AG09309 (cell line): Measurements from ENCODE around the gene IGFBP4.

Experiments used
- DNase-seq: peaks from one replicate; pipeline ENCODE4 v3.0.0-alpha.2; 2010; ENCODE audit warnings: low read depth
- H3K4me3 ChIP-seq: 2 replicates; pipeline ENCODE4 v1.5.1; 2011; ENCODE audit warnings: mild to moderate bottlenecking, low read depth, low read length, moderate library complexity; ENCODE audit not compliant: control insufficient read depth
- TF ChIP-seq, protein P1 (sequence below): IDR thresholded peaks from 2 replicates; pipeline ENCODE4 v1.5.1; 2011; ENCODE audit warnings: mild to moderate bottlenecking, low read depth, low read length, inconsistent platforms; ENCODE audit not compliant: insufficient read depth, control insufficient read depth; ENCODE audit errors: missing control alignments

IGFBP4 gene

DNA sequence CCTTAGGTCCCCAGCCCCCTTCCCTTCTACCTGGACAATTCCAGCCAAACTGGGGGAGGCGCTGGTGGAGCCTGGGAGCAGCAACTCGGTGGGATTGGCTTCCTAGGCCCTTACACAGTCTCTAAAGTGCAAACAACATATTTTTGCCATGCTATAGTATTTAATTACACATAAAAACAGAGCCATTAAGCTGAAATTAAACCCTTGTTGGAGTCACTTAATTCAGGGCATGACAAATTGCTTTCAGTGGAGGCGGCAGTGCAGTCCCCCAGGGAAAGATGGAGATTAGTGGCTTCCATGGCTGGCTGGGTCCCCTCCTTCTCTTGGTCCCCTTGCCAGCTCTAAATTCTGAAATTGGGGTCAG lies 17.3 kb downstream of the IGFBP4 start:
- DNase-seq, result no peak
- TF ChIP-seq, protein P1, sequence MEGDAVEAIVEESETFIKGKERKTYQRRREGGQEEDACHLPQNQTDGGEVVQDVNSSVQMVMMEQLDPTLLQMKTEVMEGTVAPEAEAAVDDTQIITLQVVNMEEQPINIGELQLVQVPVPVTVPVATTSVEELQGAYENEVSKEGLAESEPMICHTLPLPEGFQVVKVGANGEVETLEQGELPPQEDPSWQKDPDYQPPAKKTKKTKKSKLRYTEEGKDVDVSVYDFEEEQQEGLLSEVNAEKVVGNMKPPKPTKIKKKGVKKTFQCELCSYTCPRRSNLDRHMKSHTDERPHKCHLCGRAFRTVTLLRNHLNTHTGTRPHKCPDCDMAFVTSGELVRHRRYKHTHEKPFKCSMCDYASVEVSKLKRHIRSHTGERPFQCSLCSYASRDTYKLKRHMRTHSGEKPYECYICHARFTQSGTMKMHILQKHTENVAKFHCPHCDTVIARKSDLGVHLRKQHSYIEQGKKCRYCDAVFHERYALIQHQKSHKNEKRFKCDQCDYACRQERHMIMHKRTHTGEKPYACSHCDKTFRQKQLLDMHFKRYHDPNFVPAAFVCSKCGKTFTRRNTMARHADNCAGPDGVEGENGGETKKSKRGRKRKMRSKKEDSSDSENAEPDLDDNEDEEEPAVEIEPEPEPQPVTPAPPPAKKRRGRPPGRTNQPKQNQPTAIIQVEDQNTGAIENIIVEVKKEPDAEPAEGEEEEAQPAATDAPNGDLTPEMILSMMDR, result no peak
- H3K4me3 ChIP-seq, result no peak overlapping the region

DNA sequence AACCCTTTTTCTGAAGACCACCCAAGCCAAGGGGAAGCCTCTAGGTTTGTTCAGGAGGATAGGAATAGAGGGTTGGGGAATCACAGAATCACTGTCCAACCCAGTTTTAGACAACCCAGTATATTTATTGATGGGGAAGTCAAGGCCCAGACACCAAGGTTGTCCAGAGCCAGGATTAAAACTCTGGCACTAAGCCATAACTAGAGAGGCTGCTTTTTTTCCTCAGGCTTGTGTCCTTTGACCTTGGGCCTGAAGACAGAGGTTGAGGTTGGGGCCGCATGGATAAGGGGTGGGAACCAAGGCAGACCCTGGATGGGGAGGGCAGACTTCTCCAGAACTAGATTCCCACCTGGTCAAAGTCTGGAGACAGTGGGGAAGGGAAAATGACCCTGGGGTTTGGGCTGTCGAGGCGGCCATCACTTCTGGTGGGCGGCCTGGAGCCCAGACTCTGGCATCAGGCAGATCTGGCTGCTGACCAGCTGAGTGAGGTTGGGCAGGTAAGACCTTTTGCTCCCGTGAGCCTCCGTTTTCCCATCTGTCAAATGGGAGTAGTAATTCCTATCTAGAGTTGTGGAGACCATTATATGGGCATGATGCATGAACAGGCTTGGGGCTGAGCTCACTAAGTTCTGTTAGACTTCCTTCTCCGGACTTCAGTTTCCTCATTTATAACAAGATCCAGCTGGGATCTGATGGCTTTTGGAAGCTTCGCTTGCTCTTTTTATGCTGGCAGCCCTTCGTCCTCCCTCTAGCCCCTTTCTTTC lies 17.9 kb downstream of the IGFBP4 start:
- no peak for DNase-seq
- H3K4me3 ChIP-seq, result no peak overlapping the region
- TF ChIP-seq, protein P1, result no peak

DNA sequence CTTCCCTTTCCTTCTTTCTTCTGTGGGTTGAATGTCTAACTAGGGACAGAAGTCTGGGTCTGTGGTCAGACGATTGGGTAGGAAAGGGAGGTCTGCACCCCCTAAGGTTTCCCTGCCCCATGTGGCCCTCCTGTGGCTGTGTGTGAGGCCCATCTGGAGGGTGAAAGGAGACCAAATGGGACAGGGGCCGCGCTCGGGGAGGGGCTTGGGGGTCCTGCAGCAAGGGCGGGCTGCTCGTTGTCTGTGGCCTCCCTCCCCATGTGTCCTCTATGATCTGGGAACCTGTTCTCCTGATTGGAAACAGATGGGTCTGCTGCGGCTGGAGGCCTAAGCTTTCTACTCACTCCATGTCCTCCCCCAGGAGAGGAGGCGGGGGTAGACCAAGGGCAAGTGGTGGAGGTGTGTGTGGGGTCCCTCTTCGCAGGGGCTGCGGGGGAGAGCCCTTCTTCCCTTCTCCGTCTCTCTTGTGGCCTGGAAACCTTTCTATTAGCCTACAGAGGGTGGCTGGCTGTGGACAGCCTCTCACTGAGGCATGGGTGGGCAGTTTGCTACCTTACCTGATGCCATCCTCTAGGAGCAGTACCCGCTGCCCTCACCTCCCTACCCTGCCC lies 18.6 kb downstream of the IGFBP4 start:
- no peak overlapping the region for H3K4me3 ChIP-seq
- DNase-seq, result no peak
- TF ChIP-seq, protein P1, result no peak

DNA sequence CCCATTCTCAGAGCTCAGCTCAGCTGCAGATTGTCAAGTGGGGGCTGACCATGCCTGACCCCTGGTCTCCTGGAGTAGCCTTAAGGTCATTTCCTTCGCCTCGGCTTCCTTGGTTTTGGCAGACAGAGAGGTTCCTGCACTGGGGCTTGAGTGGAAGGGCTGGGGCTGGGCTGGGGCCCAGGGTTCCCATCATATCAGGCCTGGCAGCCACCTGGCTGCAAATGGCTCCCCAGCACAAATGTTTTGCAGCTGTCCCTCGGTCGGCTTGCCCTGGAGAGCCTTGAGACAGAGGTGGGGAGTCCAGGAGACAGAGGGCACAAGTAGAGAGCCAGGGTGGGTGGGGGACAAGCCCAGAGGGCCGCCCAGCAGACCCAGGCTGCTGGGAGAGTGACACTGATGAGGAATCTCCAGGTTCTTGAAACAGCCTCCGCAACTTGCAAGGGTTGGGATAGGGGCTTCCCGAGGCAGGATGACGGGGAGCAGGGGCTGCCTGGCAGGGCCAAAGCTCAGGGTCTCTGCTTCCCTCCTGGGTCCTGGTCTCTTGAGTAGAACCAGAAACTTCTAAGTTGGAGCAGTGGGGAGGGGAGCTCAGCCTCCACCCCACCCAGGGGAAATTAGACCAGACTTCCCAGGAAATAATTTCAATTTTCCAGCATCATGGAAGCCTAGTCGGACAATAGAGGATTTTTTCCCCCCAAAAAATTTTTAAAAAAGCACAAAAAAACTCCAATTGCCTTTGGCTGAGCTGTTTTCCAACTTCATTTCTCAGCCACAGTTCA lies 19.3 kb downstream of the IGFBP4 start:
- no peak overlapping the region for H3K4me3 ChIP-seq
- TF ChIP-seq, protein P1, result no peak
- DNase-seq, result no peak

DNA sequence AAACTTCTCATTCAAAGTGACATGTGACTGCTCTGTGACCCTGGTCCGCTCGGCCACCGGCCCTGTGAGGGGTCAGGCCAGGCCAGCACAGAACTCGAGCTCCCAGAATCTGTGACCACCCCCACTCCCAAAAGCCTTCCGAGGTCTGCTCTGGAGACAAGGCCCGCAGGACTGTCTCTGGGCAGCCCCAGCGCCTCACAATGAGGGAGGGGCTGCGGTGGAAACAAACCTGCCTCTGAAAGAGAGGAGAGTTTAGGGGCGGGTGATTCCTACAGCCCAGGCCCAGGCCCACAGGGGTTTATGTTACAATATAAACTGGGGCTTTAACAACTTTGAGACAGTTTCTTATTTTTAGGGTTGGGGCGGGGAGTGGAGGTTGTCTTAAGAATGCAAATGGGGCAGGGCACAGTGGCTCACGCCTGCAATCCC lies 19.9 kb downstream of the IGFBP4 start:
- no peak for DNase-seq
- TF ChIP-seq, protein P1, result no peak

DNA sequence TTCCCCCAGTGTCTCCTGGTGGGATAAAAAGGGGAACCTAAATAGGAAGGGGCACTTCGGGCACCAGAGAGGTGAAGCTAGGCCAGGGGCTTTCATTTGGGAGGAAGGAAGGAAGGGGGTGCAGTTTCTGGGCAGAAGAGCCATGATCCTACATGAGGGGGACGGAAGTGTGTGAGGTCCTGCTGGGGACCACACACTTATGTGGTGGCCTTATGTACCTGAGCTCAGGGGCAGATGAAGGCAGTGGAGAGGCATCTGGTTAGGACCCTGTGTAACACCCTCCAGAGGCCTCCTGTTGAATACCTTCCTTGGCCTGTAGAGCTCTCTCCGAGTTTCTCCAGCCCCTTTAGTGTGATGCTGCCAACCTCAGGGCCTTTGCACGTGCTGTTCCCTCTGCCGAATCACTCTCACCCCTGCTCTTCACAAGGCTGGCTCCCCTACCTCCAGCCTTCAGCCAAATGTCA lies 21.2 kb downstream of the IGFBP4 start:
- H3K4me3 ChIP-seq, result no peak overlapping the region
- TF ChIP-seq, protein P1, result no peak
- DNase-seq, result no peak

More for the DNA sequence above, 19.9 kb downstream of the IGFBP4 start:
- H3K4me3 ChIP-seq, result no peak overlapping the region
